Mesothelial cell of epicardium (in vitro differentiated cells): ENCODE measurements around the gene TBC1D17. TPM values are rescaled to one million over a fixed set of nuclear protein-coding genes. Genes with fewer than 3 reads are reported as not detected.

ENCODE experiments used
- DNase-seq, 2 experiments: peaks; one replicate each; pipeline ENCODE4 v3.0.0; 2021; ENCODE audit warnings: low spot score in 2 of 2; ENCODE audit not compliant: unreplicated experiment in 2 of 2
- H3K27ac Mint-ChIP-seq: 2 replicates; pipeline ENCODE4 v1.8.0; 2021; ENCODE audit warnings: mixed read lengths
- H3K27me3 Mint-ChIP-seq: 2 replicates; pipeline ENCODE4 v1.8.0; 2021; ENCODE audit warnings: low read depth, mixed read lengths
- H3K36me3 Mint-ChIP-seq: 2 replicates; pipeline ENCODE4 v1.8.0; 2021; ENCODE audit warnings: mixed read lengths
- H3K4me1 Mint-ChIP-seq: 2 replicates; pipeline ENCODE4 v1.8.0; 2021; ENCODE audit warnings: mixed read lengths
- H3K4me3 Mint-ChIP-seq: 2 replicates; pipeline ENCODE4 v1.8.0; 2021; ENCODE audit warnings: mild to moderate bottlenecking, moderate library complexity, mixed read lengths
- H3K9me3 Mint-ChIP-seq: 2 replicates; pipeline ENCODE4 v1.8.0; 2021; ENCODE audit warnings: mixed read lengths
- CTCF ChIP-seq: fragments of 200-600 bp; sonication (generic); IDR thresholded peaks from one replicate; pipeline ENCODE4 v1.5.0; 2021; ENCODE audit warnings: antibody characterized with exemption; ENCODE audit not compliant: unreplicated experiment
- total RNA-seq: library from RNA; stranded (reverse); gene quantifications from 3 replicates; pipeline ENCODE4 v1.2.1, GENCODE V29; 2021

Gene TBC1D17
- total RNA-seq, 1 donor from 2014 or later = 49.7 TPM

- peaks cover 13% of the 10 kb centered on the region for H3K9me3 Mint-ChIP-seq
- peaks cover 14% of the 10 kb centered on the region for H3K36me3 Mint-ChIP-seq
- no peak overlapping the region for H3K27ac Mint-ChIP-seq
These were observed 28.6 kb upstream of the TBC1D17 start for GRCh38 chr19:49848938-49849337.

GRCh38 chr19:49849433-49850220 is 27.9 kb upstream of the TBC1D17 start:
- Mint-ChIP-seq H3K4me3 (peak overlapping the region; percentile 81), H3K27ac (peak overlapping the region; percentile 98), H3K27me3 (no peaks in the 10 kb centered on the region), H3K36me3 (peaks cover 14% of the 10 kb centered on the region), H3K9me3 (peaks cover 13% of the 10 kb centered on the region), H3K4me1 (peaks cover 25% of the 10 kb centered on the region)
- DNase-seq = no peak
- no peak for TF ChIP-seq CTCF

More at GRCh38 chr19:49848938-49849337, 28.6 kb upstream of the TBC1D17 start:
- TF ChIP-seq CTCF = no peak
- H3K27me3 Mint-ChIP-seq = no peaks in the 10 kb centered on the region
- H3K4me1 Mint-ChIP-seq = peaks cover 25% of the 10 kb centered on the region
- DNase-seq = no peak
- H3K4me3 Mint-ChIP-seq = no peak overlapping the region

- Mint-ChIP-seq H3K27me3 (no peaks in the 10 kb centered on the region), H3K27ac (peak overlapping the region; percentile 98), H3K9me3 (peaks cover 13% of the 10 kb centered on the region), H3K4me1 (peaks cover 25% of the 10 kb centered on the region), H3K4me3 (peak overlapping the region; percentile 81), H3K36me3 (peaks cover 14% of the 10 kb centered on the region)
- no peak for DNase-seq
- no peak for TF ChIP-seq CTCF
These were observed 27.3 kb upstream of the TBC1D17 start for GRCh38 chr19:49850221-49850486.

- no peak for TF ChIP-seq CTCF
- peaks cover 19% of the 10 kb centered on the region for H3K36me3 Mint-ChIP-seq
- peak; percentile 93 to 97 for DNase-seq
- no peaks in the 10 kb centered on the region for H3K27me3 Mint-ChIP-seq
- peak within 1 kb of the TSS; percentile 87 for H3K4me3 Mint-ChIP-seq
- peak within 1 kb of the TSS; percentile 98 for H3K27ac Mint-ChIP-seq
- H3K9me3 Mint-ChIP-seq = peaks cover 13% of the 10 kb centered on the region
- H3K4me1 Mint-ChIP-seq = peaks cover 25% of the 10 kb centered on the region
These were observed 26.8 kb upstream of the TBC1D17 start, which contains the start of gene PTOV1 for GRCh38 chr19:49850487-49851342. TSS of gene PTOV1 (plus strand) at chr19:49851159.

GRCh38 chr19:49851456-49852259 is 25.8 kb upstream of the TBC1D17 start:
- Mint-ChIP-seq H3K9me3 (peaks cover 13% of the 10 kb centered on the region), H3K4me3 (peak overlapping the region; percentile 87), H3K36me3 (peaks cover 21% of the 10 kb centered on the region), H3K27ac (peak overlapping the region; percentile 79), H3K4me1 (peaks cover 25% of the 10 kb centered on the region), H3K27me3 (no peaks in the 10 kb centered on the region)
- TF ChIP-seq CTCF = no peak
- DNase-seq = peak in 1 of 2 experiments; percentile 53
